NOMO-1 treated with DMSO at 0.1 percent for 48 hours (cell line): ENCODE data around the gene NDUFB2.
"Not testable (repeated sequence)": the region's sequence is repeated elsewhere in the genome, so short reads cannot be mapped to it uniquely, and the experiment has no call there.

ENCODE experiments used
- DNase-seq: peaks from one replicate; lab custom pipeline; 2025; ENCODE audit not compliant: unreplicated experiment; lab: John Stamatoyannopoulos, UW

The NDUFB2 gene

GRCh38 chr7:140672382-140673062 is 24.0 kb upstream of the NDUFB2 start, which contains the start of gene ADCK2:
Gene ADCK2, plus strand, starts transcription at chr7:140672945. Its CDS starts 386 bp downstream, at chr7:140673331.
- no peak for DNase-seq

GRCh38 chr7:140673063-140673773 is 23.3 kb upstream of the NDUFB2 start:
- no peak for DNase-seq

GRCh38 chr7:140673774-140674155 is 22.7 kb upstream of the NDUFB2 start:
- no peak for DNase-seq

GRCh38 chr7:140674356-140674800 is 22.1 kb upstream of the NDUFB2 start:
- DNase-seq, result no peak

- peak; percentile 16 for DNase-seq
Measured at GRCh38 chr7:140674899-140675701, 21.4 kb upstream of the NDUFB2 start.

GRCh38 chr7:140675726-140676125 is 20.8 kb upstream of the NDUFB2 start:
- DNase-seq, result no peak

GRCh38 chr7:140676306-140676705 is 20.2 kb upstream of the NDUFB2 start:
- DNase-seq, result peak; percentile 54

- DNase-seq, result not testable (repeated sequence)
Measured at GRCh38 chr7:140676956-140677355, 19.6 kb upstream of the NDUFB2 start.

- DNase-seq, result no peak
Measured at GRCh38 chr7:140677496-140677895, 19.0 kb upstream of the NDUFB2 start.

- no peak for DNase-seq
Measured at GRCh38 chr7:140678081-140678815, 18.3 kb upstream of the NDUFB2 start.

- DNase-seq, result no peak
Measured at GRCh38 chr7:140678816-140679130, 17.7 kb upstream of the NDUFB2 start.

- no peak for DNase-seq
Measured at GRCh38 chr7:140679186-140679585, 17.3 kb upstream of the NDUFB2 start.

GRCh38 chr7:140680886-140681285 is 15.6 kb upstream of the NDUFB2 start:
- DNase-seq, result no peak

- no peak for DNase-seq
Measured at GRCh38 chr7:140681766-140682165, 14.7 kb upstream of the NDUFB2 start.

GRCh38 chr7:140683657-140684056 is 12.9 kb upstream of the NDUFB2 start:
- DNase-seq, result no peak

GRCh38 chr7:140684066-140684950 is 12.2 kb upstream of the NDUFB2 start:
- DNase-seq, result no peak

- no peak for DNase-seq
Measured at GRCh38 chr7:140685407-140686087, 11.0 kb upstream of the NDUFB2 start.

GRCh38 chr7:140686921-140687320 is 9.6 kb upstream of the NDUFB2 start:
- DNase-seq, result no peak

- no peak for DNase-seq
Measured at GRCh38 chr7:140688341-140688740, 8.2 kb upstream of the NDUFB2 start.
